Motor neuron (in vitro differentiated cells): Measurements from ENCODE around the gene SIGLEC9. TPM values are rescaled to one million over a fixed set of nuclear protein-coding genes. Genes with fewer than 3 reads are reported as not detected.
"Not testable (repeated sequence)": the region's sequence is repeated elsewhere in the genome, so short reads cannot be mapped to it uniquely, and the experiment has no call there.

Experiments
- ATAC-seq, 8 experiments: fragments of 200-7000 bp; cut with Tn5 transposase; replicated peaks in 6 of 8; 2 replicates each; pipeline ENCODE4 v1.8.0; 2021; ENCODE audit warnings: mild to moderate bottlenecking in 8 of 8, moderate library complexity in 8 of 8
- H3K27ac ChIP-seq, 2 donors: fragments of 250-450 bp; sonication (Bioruptor Pico); 2 replicates each; pipeline ENCODE4 v1.9.0; 2021; ENCODE audit warnings: antibody characterized with exemption in 2 of 2, mild to moderate bottlenecking in 2 of 2, moderate library complexity in 1 of 2
- H3K4me1 ChIP-seq, 2 donors: fragments of 250-450 bp; sonication (Bioruptor Pico); replicated peaks in 1 of 2; 2 replicates each; pipeline ENCODE4 v1.6.1; 2021; ENCODE audit warnings: antibody characterized with exemption in 2 of 2, mild to moderate bottlenecking in 2 of 2, moderate library complexity in 1 of 2
- H3K4me3 ChIP-seq, 5 donors: fragments of 250-450 bp; sonication (Bioruptor Pico); 2 replicates each; pipeline ENCODE4 v1.9.0; 2021; ENCODE audit warnings: antibody characterized with exemption in 5 of 5, mild to moderate bottlenecking in 5 of 5, moderate library complexity in 4 of 5
- WGBS, 10 experiments: fragments of 450-650 bp; shearing (Covaris generic); methylation state at CpG; one replicate each; pipeline ENCODE4 v1.0.0; 2022; 5-methylcytosine and 5-hydroxymethylcytosine counted together
- in situ Hi-C, 9 experiments: fragments of 400-800 bp; cut with MboI; loops; one replicate each; pipeline ENCODE4 v1.15.0; 2021; ENCODE audit warnings: low sequenced_read_pairs in 9 of 9, low pct_unique_long_range_greater_than_20kb in 2 of 9; ENCODE audit not compliant: unreplicated experiment in 9 of 9
- total RNA-seq, 8 experiments: library from RNA; unstranded; fragments of 300-600 nt; gene quantifications; 2 replicates each; pipeline versions ENCODE4 v1.2.3 to v1.2.4, GENCODE V29; 2022

The SIGLEC9 gene
- total RNA-seq, 8 experiments from 2014 or later, result 0.09 to 0.33 (median 0.21) TPM; not detected in 5

DNA sequence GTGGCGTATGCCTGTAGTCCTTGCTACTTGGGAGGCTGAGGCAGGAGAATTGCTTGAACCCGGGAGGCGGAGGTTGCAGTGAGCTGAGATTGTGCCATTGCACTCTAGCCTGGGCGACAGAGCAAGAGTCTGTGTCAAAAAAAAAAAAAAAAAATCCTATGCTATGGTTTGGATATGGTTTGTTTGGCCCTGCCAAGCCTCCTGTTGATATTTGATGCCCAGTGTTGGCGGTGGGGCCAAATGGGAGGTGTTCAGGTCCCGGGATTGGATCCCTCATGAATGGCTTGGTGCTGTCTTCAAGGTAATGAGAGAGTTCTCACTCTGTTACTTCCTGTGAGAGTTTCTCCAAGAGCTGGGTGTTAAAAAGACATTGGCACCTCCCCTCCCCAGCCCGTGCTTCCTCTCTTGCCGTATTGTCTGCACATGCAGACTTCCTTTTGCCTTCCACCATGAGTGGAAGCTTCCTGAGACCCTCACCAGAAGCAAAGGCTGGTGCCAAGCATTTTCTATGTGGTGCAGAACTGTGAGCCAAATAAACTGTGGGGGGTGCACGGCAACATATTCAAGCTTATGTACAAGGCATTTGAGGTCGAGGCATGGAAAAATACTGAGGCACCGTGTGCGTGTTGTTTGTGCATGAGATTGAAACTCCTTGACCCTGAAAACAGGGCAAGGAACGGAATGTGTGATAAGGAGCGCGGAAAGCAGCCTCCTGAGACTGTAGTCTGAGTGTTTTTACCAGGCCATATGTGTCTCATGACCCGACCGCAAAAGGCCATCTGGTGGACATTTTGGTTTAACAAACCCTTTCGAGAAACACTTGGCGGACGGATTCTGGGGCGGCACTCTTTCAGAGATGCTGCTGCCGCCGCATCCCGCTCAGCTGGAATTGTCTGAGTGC lies 7.3 kb downstream of the SIGLEC9 start:
- Histone ChIP-seq H3K4me3 (no peak overlapping the region), H3K27ac (no peak overlapping the region), H3K4me1 (no peaks in the 10 kb centered on the region)
- 33 to 79% (median 71%) methylated on average over 3 to 20 of the region's 24 CpGs for WGBS, 10 experiments
- ATAC-seq, result peak in 3 of 8 experiments; percentile 31 to 76 (median 52)
- in situ Hi-C loops, result no loop called here

DNA sequence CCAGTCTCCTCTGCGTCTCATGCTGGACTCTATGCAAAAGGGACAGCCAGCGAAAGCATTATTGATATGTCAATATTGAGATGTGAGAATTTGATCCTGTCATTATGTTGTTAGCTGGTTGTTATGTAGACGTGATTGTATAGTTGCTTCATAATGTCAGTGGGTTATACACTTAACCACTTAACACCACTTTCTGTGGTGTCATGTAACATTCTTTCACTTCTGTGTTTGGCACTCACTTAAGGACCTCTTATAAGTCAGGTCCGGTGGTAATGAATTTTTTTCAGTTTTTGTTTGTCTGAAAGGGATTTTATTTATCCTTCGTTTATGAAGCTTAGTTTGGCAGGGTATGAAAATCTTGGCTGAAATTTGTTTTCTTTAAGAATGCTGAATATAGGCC lies 10.3 kb downstream of the SIGLEC9 start:
- in situ Hi-C loops, result no loop called here
- no peak overlapping the region for H3K4me3 ChIP-seq
- 20 to 85% (median 56%) methylated on average over 1 to 5 of the region's 5 CpGs for WGBS, 10 experiments
- no peak for ATAC-seq
- no peaks in the 10 kb centered on the region for H3K4me1 ChIP-seq
- no peak overlapping the region for H3K27ac ChIP-seq

DNA sequence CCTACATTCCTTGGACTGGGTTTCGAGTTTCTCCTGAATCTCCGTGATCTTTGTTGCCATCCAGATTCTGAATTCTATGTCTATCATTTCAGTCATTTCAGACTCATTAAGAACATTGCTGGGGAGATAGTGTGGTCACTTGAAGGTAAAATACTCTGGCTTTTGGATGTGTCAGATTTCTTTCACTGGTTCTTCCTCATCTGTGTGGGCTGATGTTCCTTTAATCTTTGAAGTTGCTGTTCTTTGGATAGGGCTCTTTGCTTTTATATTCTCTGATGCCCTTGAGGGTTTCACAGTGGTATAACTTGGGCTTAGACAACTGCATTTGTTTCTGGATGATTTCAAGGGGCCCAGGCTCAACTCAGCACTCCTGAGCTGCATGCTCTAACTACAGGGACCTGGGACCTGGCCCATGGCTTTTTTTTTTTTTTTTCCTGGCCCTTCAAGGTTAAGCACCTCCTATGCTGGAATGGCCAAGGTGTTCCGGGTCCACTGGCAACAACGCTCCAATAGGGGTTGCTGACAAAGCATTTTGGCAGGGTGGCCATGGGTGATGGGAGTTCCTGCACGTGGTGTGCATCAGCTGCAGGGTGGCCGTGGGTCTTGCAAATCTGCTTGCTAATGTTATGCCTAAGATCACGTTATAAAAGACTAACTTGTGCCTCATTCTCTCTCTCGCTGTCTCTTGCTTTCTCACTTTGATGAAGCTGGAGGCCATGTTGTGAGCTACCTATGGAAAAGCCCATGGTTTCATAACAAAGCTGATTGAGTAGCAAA lies 11.5 kb downstream of the SIGLEC9 start:
- ATAC-seq, result no peak
- H3K27ac ChIP-seq, result no peak overlapping the region
- peaks cover 0 to 2% of the 10 kb centered on the region in 2 donors for H3K4me1 ChIP-seq
- in situ Hi-C loops, result no loop called here
- H3K4me3 ChIP-seq, result no peak overlapping the region
- 18 to 85% (median 61%) methylated on average over 2 to 8 of the region's 8 CpGs for WGBS, 10 experiments

DNA sequence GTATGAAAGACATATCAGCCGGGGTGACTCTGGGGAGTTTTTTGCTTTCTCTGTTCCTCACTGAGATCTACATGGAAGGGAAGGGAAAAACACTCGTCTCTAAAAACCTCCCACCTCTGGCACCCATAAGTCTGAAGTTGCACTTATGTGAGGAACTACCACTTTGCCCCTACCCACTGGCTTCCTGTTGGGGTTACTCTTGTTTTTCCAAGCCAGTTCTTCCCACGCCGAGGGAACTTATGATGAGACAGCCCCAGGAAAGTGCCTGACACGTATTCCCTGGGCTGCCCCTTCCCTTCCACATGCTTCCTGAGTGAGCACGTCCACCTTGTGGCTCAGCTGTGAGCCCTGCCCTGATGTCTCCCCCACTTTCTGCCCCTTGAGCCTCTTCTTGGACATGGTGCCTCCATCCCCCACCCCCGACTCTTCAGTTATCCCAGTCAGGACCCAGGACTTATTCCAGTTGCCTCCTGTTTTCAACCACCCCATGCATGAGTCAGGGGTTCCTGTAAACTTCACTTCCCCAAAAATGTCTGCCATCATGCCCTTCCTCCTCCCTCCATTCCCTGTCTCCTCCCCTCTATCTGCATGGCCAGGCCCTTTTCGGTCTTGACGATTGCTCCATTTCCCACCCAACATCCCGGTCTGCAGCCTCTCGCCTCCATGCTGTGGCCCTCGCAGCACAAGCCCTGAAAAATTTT lies 12.3 kb downstream of the SIGLEC9 start:
- peaks cover 0 to 2% of the 10 kb centered on the region in 2 donors for H3K4me1 ChIP-seq
- H3K4me3 ChIP-seq, result no peak overlapping the region
- no peak for ATAC-seq
- 35 to 93% (median 59%) methylated on average over 1 to 8 of the region's 12 CpGs; no CpG with 5 or more reads in 1 of the 10 experiments for WGBS, 10 experiments
- in situ Hi-C loops, result no loop called here
- H3K27ac ChIP-seq, result no peak overlapping the region

DNA sequence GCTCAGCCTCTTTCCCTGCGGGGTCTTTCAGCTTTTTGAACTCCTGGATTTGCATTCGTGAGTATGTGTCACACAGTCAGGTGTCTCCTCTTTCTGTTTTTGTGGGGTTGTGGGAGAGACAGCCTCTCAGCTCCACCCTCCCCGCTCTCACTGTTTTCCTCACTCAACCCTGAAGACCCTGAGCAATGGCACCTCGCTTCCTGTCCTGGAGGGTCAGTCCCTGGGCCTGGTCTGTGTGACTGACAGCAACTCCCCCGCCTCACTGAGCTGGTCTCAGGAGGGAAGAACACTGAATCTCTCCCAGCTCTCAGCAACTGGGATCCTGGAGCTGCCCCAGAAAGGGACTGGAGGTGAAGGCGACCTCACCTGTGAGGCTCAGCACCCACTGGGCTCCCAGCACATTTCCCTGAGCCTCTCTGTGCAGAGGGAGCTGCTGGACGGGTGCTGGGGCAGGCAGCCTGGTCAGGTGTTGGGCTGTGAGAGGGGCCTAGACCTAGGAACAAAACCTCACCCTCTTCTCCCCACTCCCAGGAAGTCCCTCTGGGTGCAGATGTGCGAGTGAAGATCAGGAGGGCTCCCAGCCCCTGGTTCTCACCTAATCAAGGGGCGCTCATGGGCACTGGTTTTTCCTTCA lies 13.2 kb downstream of the SIGLEC9 start:
- ATAC-seq, result no peak
- H3K4me3 ChIP-seq, result no peak overlapping the region
- H3K27ac ChIP-seq, result no peak overlapping the region
- 12 to 80% (median 59%) methylated on average over 1 to 5 of the region's 9 CpGs; no CpG with 5 or more reads in 4 of the 10 experiments for WGBS, 10 experiments
- peaks cover 0 to 2% of the 10 kb centered on the region in 2 donors for H3K4me1 ChIP-seq
- in situ Hi-C loops, result no loop called here

DNA sequence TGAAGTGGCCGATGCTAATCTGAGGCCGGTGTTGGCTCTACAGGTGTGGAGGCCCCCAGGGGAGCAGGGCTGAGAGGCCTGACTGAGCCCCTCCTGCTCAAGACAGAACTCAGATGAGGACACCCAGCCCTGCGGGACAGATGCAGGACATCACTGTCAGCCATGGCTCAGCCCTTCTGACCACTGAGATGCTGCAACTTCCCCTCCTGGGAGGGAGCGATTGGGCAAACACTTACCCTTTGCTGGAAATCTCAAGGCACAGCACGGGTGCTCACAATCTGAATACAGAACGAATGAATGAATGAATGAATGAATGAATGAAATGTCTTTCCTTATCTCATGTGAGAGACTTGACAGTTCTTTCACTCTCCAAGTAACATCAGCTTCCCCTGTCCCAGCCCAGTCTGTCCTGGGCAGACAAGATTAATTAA lies 13.9 kb downstream of the SIGLEC9 start:
- ATAC-seq, result no peak

DNA sequence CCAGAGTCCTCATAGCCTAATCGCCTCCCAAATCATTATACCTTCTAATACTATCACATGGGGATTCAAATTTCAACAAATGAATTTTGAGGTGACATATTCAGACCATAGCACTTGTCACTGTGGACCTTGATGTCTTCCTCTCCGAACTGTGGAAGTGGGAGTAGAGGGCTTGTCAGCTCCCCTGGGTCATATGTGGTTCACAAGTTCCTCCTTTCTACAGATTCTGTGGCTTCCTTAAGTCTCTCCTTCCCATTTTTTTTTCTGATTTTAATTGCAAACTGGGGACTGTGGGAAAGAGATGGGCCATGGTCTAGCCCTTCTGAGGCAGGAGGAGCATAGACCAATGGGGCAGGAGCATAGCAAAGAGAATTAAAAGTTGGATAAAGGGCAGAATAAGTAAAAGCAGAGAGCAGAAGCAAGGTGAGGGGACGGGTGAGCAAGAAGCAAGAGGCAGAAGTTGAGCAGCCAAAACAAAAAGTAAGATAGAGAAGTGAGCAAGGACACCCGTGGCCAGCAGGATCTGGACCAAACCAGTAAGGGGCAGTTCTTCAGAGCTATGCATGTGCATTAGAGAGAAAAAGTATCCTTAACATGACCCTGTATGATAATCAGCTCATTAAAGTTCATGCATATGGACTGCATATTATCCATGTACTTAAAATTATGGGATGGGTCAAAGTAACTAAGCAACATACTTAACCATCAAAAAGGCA lies 14.8 kb downstream of the SIGLEC9 start:
- no peak overlapping the region for H3K27ac ChIP-seq
- 0 to 90% (median 53%) methylated on average over 1 to 4 of the region's 4 CpGs for WGBS, 10 experiments
- ATAC-seq, result peak in 1 of 8 experiments; percentile 90
- H3K4me3 ChIP-seq, result no peak overlapping the region
- in situ Hi-C loops, result no loop called here
- H3K4me1 ChIP-seq, result peaks cover 0 to 2% of the 10 kb centered on the region in 2 donors

More for the DNA sequence above, 13.9 kb downstream of the SIGLEC9 start:
- Histone ChIP-seq H3K27ac (no peak overlapping the region), H3K4me3 (no peak overlapping the region), H3K4me1 (peaks cover 0 to 2% of the 10 kb centered on the region in 2 donors)
- in situ Hi-C loops, result no loop called here
- 0 to 92% (median 41%) methylated on average over 1 to 4 of the region's 6 CpGs; no CpG with 5 or more reads in 2 of the 10 experiments for WGBS, 10 experiments

DNA sequence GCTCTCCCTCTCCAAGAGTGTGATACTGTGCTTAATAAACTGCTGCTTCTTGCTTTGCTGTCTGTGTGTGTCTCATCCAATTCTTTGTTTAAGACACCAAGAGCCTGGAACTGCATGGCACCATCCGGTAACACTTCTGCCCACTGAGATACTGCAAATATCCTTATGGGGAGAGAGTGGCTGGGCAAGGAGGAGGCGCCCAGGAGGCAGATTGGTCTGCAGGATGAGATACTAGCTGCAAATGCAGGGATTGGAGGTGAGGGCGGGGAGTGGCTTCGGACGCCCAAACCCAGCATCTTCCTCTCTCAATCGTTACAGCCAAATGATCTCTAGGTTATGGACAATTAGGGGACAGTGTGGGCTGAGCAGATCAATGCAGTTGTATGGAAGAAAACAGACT lies 15.7 kb downstream of the SIGLEC9 start:
- no peak for ATAC-seq
- no peak overlapping the region for H3K27ac ChIP-seq
- in situ Hi-C loops, result no loop called here
- H3K4me3 ChIP-seq, result no peak overlapping the region
- WGBS, 10 experiments, result 16 to 73% (median 30%) methylated on average over 1 to 6 of the region's 6 CpGs; no CpG with 5 or more reads in 2 of the 10 experiments
- H3K4me1 ChIP-seq, result peaks cover 0 to 2% of the 10 kb centered on the region in 2 donors

DNA sequence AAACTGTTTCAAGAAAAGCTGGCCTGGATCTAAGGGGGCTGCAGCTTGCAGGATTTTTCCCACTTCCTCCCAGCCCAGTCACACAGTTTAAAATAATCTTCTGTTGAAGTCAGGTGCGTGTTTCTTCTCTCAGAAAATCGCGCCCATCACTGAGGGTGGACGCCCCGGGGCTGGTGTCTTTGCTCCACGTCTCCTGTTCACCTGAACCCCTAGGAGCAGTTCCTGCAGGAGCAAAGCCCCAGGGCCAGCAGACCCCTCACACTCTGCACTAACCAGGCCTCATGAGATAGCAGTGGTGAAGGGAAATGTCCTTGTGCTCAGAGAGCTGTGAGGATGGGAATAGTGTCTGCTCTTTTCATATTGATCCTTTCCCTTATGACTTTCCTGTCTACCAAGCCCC lies 16.5 kb downstream of the SIGLEC9 start:
- ATAC-seq, result no peak
- H3K4me3 ChIP-seq, result no peak overlapping the region
- no peak overlapping the region for H3K27ac ChIP-seq
- peaks cover 0 to 2% of the 10 kb centered on the region in 2 donors for H3K4me1 ChIP-seq
- 40 to 62% (median 60%) methylated on average over 1 to 6 of the region's 6 CpGs; no CpG with 5 or more reads in 7 of the 10 experiments for WGBS, 10 experiments
- in situ Hi-C loops, result no loop called here

DNA sequence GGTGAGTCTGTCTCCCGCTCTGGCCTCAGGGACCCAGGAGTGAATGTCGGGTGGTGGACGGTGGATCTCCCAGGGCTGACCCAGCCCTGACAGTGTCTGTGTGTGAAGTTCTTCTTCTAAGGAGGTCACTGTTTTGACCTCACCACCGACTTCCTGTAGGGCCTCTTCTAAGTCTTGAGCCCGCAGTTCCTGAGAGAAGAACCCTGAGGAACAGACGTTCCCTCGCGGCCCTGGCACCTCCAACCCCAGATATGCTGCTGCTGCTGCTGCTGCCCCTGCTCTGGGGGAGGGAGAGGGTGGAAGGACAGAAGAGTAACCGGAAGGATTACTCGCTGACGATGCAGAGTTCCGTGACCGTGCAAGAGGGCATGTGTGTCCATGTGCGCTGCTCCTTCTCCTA lies 17.4 kb downstream of the SIGLEC9 start, which contains the start of gene SIGLEC7:
SIGLEC7 (plus strand) TSS at position 183 of the 400 bp plus-strand sequence; CDS start at position 252, 69 bp downstream.
- ATAC-seq, result no peak
- Histone ChIP-seq H3K4me3 (no peak within 1 kb of the TSS), H3K27ac (no peak within 1 kb of the TSS), H3K4me1 (peaks cover 0 to 2% of the 10 kb centered on the region in 2 donors)
- WGBS, 10 experiments, result 60 to 87% (median 81%) methylated on average over 1 to 8 of the region's 14 CpGs; no CpG with 5 or more reads in 5 of the 10 experiments
- in situ Hi-C loops, result no loop called here

DNA sequence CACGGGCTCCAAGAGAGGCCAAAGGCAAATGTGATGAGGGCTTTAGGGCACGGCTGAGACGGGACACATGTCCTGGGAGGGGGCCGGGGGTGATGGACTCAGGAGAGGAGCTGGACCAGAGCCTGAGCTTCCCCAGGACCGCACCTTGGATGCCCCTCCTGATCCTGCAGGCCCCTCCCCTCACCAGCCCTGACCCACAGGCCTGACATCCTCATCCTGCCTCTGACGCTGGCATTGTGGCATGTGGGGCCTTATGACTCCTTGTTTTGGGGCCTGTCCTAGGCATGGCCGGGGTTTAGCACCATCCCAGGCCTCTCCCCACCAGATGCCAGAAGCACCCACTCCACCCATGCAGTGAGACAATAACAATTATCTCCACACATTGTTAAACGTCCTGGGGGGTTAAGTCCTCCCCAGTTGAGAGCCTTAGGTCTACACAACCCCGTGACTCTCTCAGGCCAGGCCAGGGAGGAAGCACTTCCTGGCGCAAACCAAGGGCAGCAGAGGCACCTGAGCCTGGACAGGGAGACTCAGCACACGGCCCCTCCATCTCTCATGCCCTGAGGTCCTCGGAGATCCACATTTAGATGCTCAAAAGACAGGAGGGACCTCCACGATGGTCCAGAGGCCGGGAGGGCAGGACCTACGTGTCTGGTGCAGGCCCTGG lies 18.2 kb downstream of the SIGLEC9 start:
- no CpG with 5 or more reads among the region's 15 CpGs for WGBS, 10 experiments

More for the DNA sequence above, 18.2 kb downstream of the SIGLEC9 start:
- H3K4me1 ChIP-seq, ATAC-seq, H3K27ac ChIP-seq, in situ Hi-C loops, H3K4me3 ChIP-seq: not testable (repeated sequence)
